Endodermal cell (in vitro differentiated cells): ENCODE measurements around the gene ESX1. TPM values are rescaled to one million over a fixed set of nuclear protein-coding genes. Genes with fewer than 3 reads are reported as not detected.
"Not testable (repeated sequence)": the region's sequence is repeated elsewhere in the genome, so short reads cannot be mapped to it uniquely, and the experiment has no call there.

Experiments used
- DNase-seq: peaks from one replicate; pipeline ENCODE4 v3.0.0-alpha.2; 2017
- H3K27ac ChIP-seq: 2 replicates; pipeline ENCODE4 v1.5.1; 2013; ENCODE audit warnings: mild to moderate bottlenecking, low read depth, low read length, moderate library complexity
- H3K27me3 ChIP-seq: 2 replicates; pipeline ENCODE4 v1.6.1; 2013; ENCODE audit warnings: mild to moderate bottlenecking, low read length, moderate library complexity; ENCODE audit not compliant: insufficient read depth, control insufficient read depth, poor library complexity, severe bottlenecking
- H3K36me3 ChIP-seq: 2 replicates; pipeline ENCODE4 v1.7.0; 2013; ENCODE audit warnings: mild to moderate bottlenecking, low read length, moderate library complexity; ENCODE audit not compliant: control insufficient read depth, insufficient read depth
- H3K4me1 ChIP-seq: one replicate; pipeline ENCODE4 v1.7.0; 2013; ENCODE audit warnings: low read length; ENCODE audit not compliant: control insufficient read depth, insufficient read depth
- H3K4me3 ChIP-seq: 2 replicates; pipeline ENCODE4 v1.5.1; 2013; ENCODE audit warnings: mild to moderate bottlenecking, low read length, moderate library complexity
- H3K9ac ChIP-seq: 2 replicates; pipeline ENCODE4 v1.6.1; 2013; ENCODE audit warnings: mild to moderate bottlenecking, low read length, moderate library complexity; ENCODE audit not compliant: poor library complexity, severe bottlenecking; ENCODE audit errors: extremely low read depth
- H3K9me3 ChIP-seq: 2 replicates; pipeline ENCODE4 v1.6.1; 2013; ENCODE audit warnings: mild to moderate bottlenecking, low read length, moderate library complexity; ENCODE audit not compliant: control insufficient read depth
- H3K27ac Mint-ChIP-seq: 2 replicates; pipeline ENCODE4 v1.8.0; 2020; ENCODE audit warnings: mixed read lengths
- H3K27me3 Mint-ChIP-seq: 2 replicates; pipeline ENCODE4 v1.8.0; 2021; ENCODE audit warnings: mild to moderate bottlenecking, mixed read lengths; ENCODE audit not compliant: insufficient read depth
- H3K36me3 Mint-ChIP-seq: 2 replicates; pipeline ENCODE4 v1.8.0; 2020; ENCODE audit warnings: low read depth, mixed read lengths
- H3K4me1 Mint-ChIP-seq: 2 replicates; pipeline ENCODE4 v1.8.0; 2020; ENCODE audit warnings: mixed read lengths
- H3K4me3 Mint-ChIP-seq: 2 replicates; pipeline ENCODE4 v1.8.0; 2020; ENCODE audit warnings: mild to moderate bottlenecking, moderate library complexity, mixed read lengths
- H3K9me3 Mint-ChIP-seq: 2 replicates; pipeline ENCODE4 v1.8.0; 2020; ENCODE audit warnings: mild to moderate bottlenecking, mixed read lengths
- WGBS, 2 experiments: methylation state at CpG; one replicate each; pipeline versions ENCODE4 v1.1.5 to v1.1.7; 2013; ENCODE audit warnings: missing lambda C conversion rate in 2 of 2, mixed read lengths in 1 of 2; ENCODE audit not compliant: insufficient coverage in 1 of 2, insufficient read length in 1 of 2; 5-methylcytosine and 5-hydroxymethylcytosine counted together
- total RNA-seq, 2 donors: library from RNA; stranded (reverse); fragmentation: NEBNext Ultra II Directional in 1 of 2; extraction: Animal tissue kit (Norgen Biotek cat#: 25700) in 1 of 2; gene quantifications; 2 replicates in 1 of 2; 3 replicates in 1 of 2; pipeline ENCODE4 v1.2.1, GENCODE V29; 2021
- TF ChIP-seq, protein P1 (sequence below): fragments of 200-600 bp; sonication (generic); conservative IDR thresholded peaks from 2 replicates; pipeline ENCODE4 v1.5.0; 2021; ENCODE audit warnings: antibody characterized with exemption, mild to moderate bottlenecking

ESX1 gene
- total RNA-seq, 2 donors from 2014 or later = not detected

GRCh38 chrX:104253567-104254441, 929 bp downstream of the ESX1 start:
- peak overlapping the region; percentile 63 for H3K4me3 ChIP-seq
- no peaks in the 10 kb centered on the region for H3K4me1 ChIP-seq

GRCh38 chrX:104250470-104250869, 4.3 kb downstream of the ESX1 start:
- H3K36me3 Mint-ChIP-seq = no peaks in the 10 kb centered on the region
- no peaks in the 10 kb centered on the region for H3K4me1 Mint-ChIP-seq
- WGBS, 2 experiments = 97% methylated on average over 17 of the region's 17 CpGs; no CpG with 5 or more reads in 1 of the 2 experiments
- H3K9me3 Mint-ChIP-seq = peaks cover 58% of the 10 kb centered on the region
- Histone ChIP-seq H3K36me3 (no peaks in the 10 kb centered on the region), H3K27me3 (peaks cover 87% of the 10 kb centered on the region), H3K4me3 (no peak overlapping the region), H3K9ac (no peak overlapping the region), H3K4me1 (no peaks in the 10 kb centered on the region), H3K27ac (no peak overlapping the region), H3K9me3 (no peaks in the 10 kb centered on the region)
- TF ChIP-seq, protein P1, sequence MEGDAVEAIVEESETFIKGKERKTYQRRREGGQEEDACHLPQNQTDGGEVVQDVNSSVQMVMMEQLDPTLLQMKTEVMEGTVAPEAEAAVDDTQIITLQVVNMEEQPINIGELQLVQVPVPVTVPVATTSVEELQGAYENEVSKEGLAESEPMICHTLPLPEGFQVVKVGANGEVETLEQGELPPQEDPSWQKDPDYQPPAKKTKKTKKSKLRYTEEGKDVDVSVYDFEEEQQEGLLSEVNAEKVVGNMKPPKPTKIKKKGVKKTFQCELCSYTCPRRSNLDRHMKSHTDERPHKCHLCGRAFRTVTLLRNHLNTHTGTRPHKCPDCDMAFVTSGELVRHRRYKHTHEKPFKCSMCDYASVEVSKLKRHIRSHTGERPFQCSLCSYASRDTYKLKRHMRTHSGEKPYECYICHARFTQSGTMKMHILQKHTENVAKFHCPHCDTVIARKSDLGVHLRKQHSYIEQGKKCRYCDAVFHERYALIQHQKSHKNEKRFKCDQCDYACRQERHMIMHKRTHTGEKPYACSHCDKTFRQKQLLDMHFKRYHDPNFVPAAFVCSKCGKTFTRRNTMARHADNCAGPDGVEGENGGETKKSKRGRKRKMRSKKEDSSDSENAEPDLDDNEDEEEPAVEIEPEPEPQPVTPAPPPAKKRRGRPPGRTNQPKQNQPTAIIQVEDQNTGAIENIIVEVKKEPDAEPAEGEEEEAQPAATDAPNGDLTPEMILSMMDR = no peak
- no peak overlapping the region for H3K27ac Mint-ChIP-seq
- H3K4me3 Mint-ChIP-seq = no peak overlapping the region
- peaks cover 97% of the 10 kb centered on the region for H3K27me3 Mint-ChIP-seq
- no peak for DNase-seq

More at GRCh38 chrX:104253567-104254441, 929 bp downstream of the ESX1 start:
- Mint-ChIP-seq H3K9me3 (peaks cover 51% of the 10 kb centered on the region), H3K27me3 (peaks cover 97% of the 10 kb centered on the region), H3K4me3 (peak overlapping the region; percentile 46), H3K4me1 (no peaks in the 10 kb centered on the region), H3K27ac (no peak overlapping the region), H3K36me3 (no peaks in the 10 kb centered on the region)
- peak; percentile 71 for DNase-seq
- TF ChIP-seq, protein P1 = peak; percentile 61
- H3K27me3 ChIP-seq = peaks cover 93% of the 10 kb centered on the region
- 1 to 5% methylated on average over 13 to 63 of the region's 65 CpGs for WGBS, 2 experiments
- H3K36me3 ChIP-seq = no peaks in the 10 kb centered on the region
- no peak overlapping the region for H3K27ac ChIP-seq
- H3K9me3 ChIP-seq = no peaks in the 10 kb centered on the region
- H3K9ac ChIP-seq = no peak overlapping the region

DNA sequence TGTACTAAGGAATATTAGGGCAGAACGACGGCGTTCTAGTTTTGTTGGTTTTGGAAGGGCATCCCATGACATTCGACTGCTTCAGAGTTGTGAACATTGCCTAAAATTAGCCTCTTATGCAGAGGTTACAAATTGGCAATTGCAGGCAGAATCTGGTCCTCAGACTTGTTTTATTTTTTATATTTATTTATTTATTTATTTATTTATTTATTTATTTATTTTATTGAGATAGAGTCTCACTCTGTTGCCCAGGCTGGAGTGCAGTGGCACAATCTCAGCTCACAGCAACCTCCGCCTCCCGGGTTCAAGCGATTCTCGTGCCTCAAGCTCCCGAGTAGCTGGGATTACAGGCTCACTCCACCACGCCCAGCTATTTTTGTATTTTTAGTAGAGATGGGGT, 24.7 kb downstream of the ESX1 start:
- Mint-ChIP-seq H3K9me3 (peaks cover 46% of the 10 kb centered on the region), H3K27me3 (peaks cover 23% of the 10 kb centered on the region)
- not testable (repeated sequence) for H3K4me1 Mint-ChIP-seq, H3K4me1 ChIP-seq, H3K36me3 Mint-ChIP-seq, H3K4me3 Mint-ChIP-seq, H3K9ac ChIP-seq, H3K36me3 ChIP-seq, H3K9me3 ChIP-seq, H3K27me3 ChIP-seq, DNase-seq, H3K4me3 ChIP-seq, H3K27ac Mint-ChIP-seq, H3K27ac ChIP-seq
- 94 to 100% methylated on average over 4 to 9 of the region's 10 CpGs for WGBS, 2 experiments
